HFFc6 (cell line): ENCODE results near the gene ACER3. TPM values are rescaled to one million over a fixed set of nuclear protein-coding genes. Genes with fewer than 3 reads are reported as not detected.

Source experiments
- DNase-seq: peaks from one replicate; pipeline ENCODE4 v3.0.0-alpha.2; 2018
- H3K27ac Mint-ChIP-seq: 2 replicates; pipeline ENCODE4 v1.8.0; 2020; ENCODE audit warnings: mild to moderate bottlenecking, mixed read lengths
- H3K27me3 Mint-ChIP-seq: 2 replicates; pipeline ENCODE4 v1.8.0; 2021; ENCODE audit warnings: mild to moderate bottlenecking, moderate library complexity, mixed read lengths; ENCODE audit not compliant: insufficient read depth
- H3K36me3 Mint-ChIP-seq: 2 replicates; pipeline ENCODE4 v1.8.0; 2021; ENCODE audit warnings: low read depth, mixed read lengths
- H3K4me1 Mint-ChIP-seq: 2 replicates; pipeline ENCODE4 v1.8.0; 2020; ENCODE audit warnings: low read depth, mixed read lengths
- H3K4me3 Mint-ChIP-seq: 2 replicates; pipeline ENCODE4 v1.8.0; 2020; ENCODE audit warnings: mild to moderate bottlenecking, moderate library complexity, mixed read lengths
- H3K9me3 Mint-ChIP-seq: 2 replicates; pipeline ENCODE4 v1.8.0; 2020; ENCODE audit warnings: mild to moderate bottlenecking, mixed read lengths
- CTCF ChIP-seq: fragments of 200-600 bp; sonication (generic); IDR thresholded peaks from 2 replicates; pipeline ENCODE4 v1.5.0; 2021; ENCODE audit warnings: antibody characterized with exemption, mild to moderate bottlenecking
- total RNA-seq, 6 experiments: library from RNA; stranded (reverse); fragmentation: NEBNext Ultra II Directional; extraction: Animal tissue kit (Norgen Biotek cat#: 25700); gene quantifications; 2 replicates in 1 of 6; 3 replicates in 5 of 6; pipeline ENCODE4 v1.2.3, GENCODE V29; 2021

Gene ACER3
- total RNA-seq, 6 experiments from 2014 or later: 13.9 to 18.2 (median 15.3) TPM

- peak; percentile 95 for DNase-seq
- Mint-ChIP-seq H3K4me1 (peaks cover 47% of the 10 kb centered on the region), H3K36me3 (peaks cover 9% of the 10 kb centered on the region), H3K4me3 (peak overlapping the region; percentile 76), H3K9me3 (no peaks in the 10 kb centered on the region), H3K27ac (peak overlapping the region; percentile 100), H3K27me3 (peaks cover 1% of the 10 kb centered on the region)
- TF ChIP-seq CTCF: peak; percentile 75
These were observed 212.7 kb downstream of the ACER3 start for GRCh38 chr11:77073328-77074001.

GRCh38 chr11:77074205-77074604 lies 213.5 kb downstream of the ACER3 start:
- Mint-ChIP-seq H3K36me3 (peaks cover 13% of the 10 kb centered on the region), H3K27me3 (peaks cover 1% of the 10 kb centered on the region), H3K27ac (peak overlapping the region; percentile 100), H3K4me1 (peaks cover 41% of the 10 kb centered on the region), H3K9me3 (no peaks in the 10 kb centered on the region), H3K4me3 (peak overlapping the region; percentile 76; the same call in 1 of the 2 replicates)
- no peak for TF ChIP-seq CTCF
- no peak for DNase-seq

GRCh38 chr11:77074626-77075221 lies 214.0 kb downstream of the ACER3 start:
- TF ChIP-seq CTCF: no peak
- Mint-ChIP-seq H3K4me1 (peaks cover 41% of the 10 kb centered on the region), H3K36me3 (peaks cover 13% of the 10 kb centered on the region), H3K27me3 (peaks cover 1% of the 10 kb centered on the region), H3K4me3 (no peak overlapping the region; the same call in 1 of the 2 replicates), H3K27ac (peak overlapping the region; percentile 100), H3K9me3 (no peaks in the 10 kb centered on the region)
- DNase-seq: no peak

- H3K9me3 Mint-ChIP-seq: no peaks in the 10 kb centered on the region
- H3K27me3 Mint-ChIP-seq: peaks cover 1% of the 10 kb centered on the region
- no peak overlapping the region for H3K4me3 Mint-ChIP-seq
- no peak for TF ChIP-seq CTCF
- peak overlapping the region; percentile 100; the same call in 1 of the 2 replicates for H3K27ac Mint-ChIP-seq
- DNase-seq: no peak
- peaks cover 13% of the 10 kb centered on the region for H3K36me3 Mint-ChIP-seq
- peaks cover 44% of the 10 kb centered on the region for H3K4me1 Mint-ChIP-seq
These were observed 214.7 kb downstream of the ACER3 start for GRCh38 chr11:77075425-77075905.

Other genes with a start within 250 kb of the ACER3 start
- gene LRRC32, start 190.2 kb upstream of the ACER3 start, total RNA-seq: 1 to 10 TPM in 3 of 6 experiments, under 1 TPM in 3; 0.57 to 1.3 (median 1.0) TPM
- 10 to 100 TPM in 3 of 6 experiments, 1 to 10 TPM in 3; 8.3 to 11.0 (median 10.1) TPM for gene TSKU, start 77.6 kb upstream of the ACER3 start, total RNA-seq
- gene B3GNT6, start 173.5 kb downstream of the ACER3 start, total RNA-seq: not detected
- 10 to 100 TPM; 20.7 to 32.7 (median 29.0) TPM for gene CAPN5, start 206.1 kb downstream of the ACER3 start, total RNA-seq
- under 1 TPM in 1 of 6 experiments, not detected in 5; 0.77 TPM for gene OMP, start 241.9 kb downstream of the ACER3 start, total RNA-seq